Neural cell (in vitro differentiated cells): ENCODE results near the gene TSPAN3.

ENCODE experiments used
- CTCF ChIP-seq: fragments of 450-650 bp; IDR thresholded peaks from 2 replicates; pipeline ENCODE4 v1.5.1; 2014; ENCODE audit warnings: antibody characterized with exemption, mild to moderate bottlenecking, moderate library complexity; ENCODE audit not compliant: poor library complexity, severe bottlenecking
- MXI1 ChIP-seq: fragments of 450-650 bp; conservative IDR thresholded peaks from 2 replicates; pipeline ENCODE4 v1.6.1; 2014; ENCODE audit warnings: antibody characterized with exemption, mild to moderate bottlenecking; ENCODE audit not compliant: poor library complexity, severe bottlenecking

GRCh38 chr15:77036537-77037387 is 34.1 kb downstream of the TSPAN3 start:
- TF ChIP-seq CTCF, result no peak
- TF ChIP-seq MXI1, result no peak
